H9 (cell line): Measurements from ENCODE around the gene FOXP2. TPM values are rescaled to one million over a fixed set of nuclear protein-coding genes. Genes with fewer than 3 reads are reported as not detected.

ENCODE experiments used
- DNase-seq: peaks from one replicate; pipeline ENCODE4 v3.0.0-alpha.2; 2017
- H2AFZ ChIP-seq: one replicate; pipeline ENCODE4 v1.6.1; 2013; ENCODE audit warnings: mild to moderate bottlenecking, low read length, control low read depth, moderate library complexity
- H2AK5ac ChIP-seq: 2 replicates; pipeline ENCODE4 v1.6.1; 2013; ENCODE audit warnings: low read length, control low read depth, mixed read lengths; ENCODE audit not compliant: insufficient read length
- H2BK120ac ChIP-seq: one replicate; pipeline ENCODE4 v1.6.1; 2013; ENCODE audit warnings: low read depth, mild to moderate bottlenecking, low read length, control low read depth, inconsistent platforms; ENCODE audit not compliant: poor library complexity, severe bottlenecking
- H2BK12ac ChIP-seq: 2 replicates; pipeline ENCODE4 v1.6.1; 2013; ENCODE audit warnings: low read length, control low read depth, mixed read lengths, low read depth; ENCODE audit not compliant: insufficient read length
- H2BK15ac ChIP-seq: 2 replicates; pipeline ENCODE4 v1.6.1; 2013; ENCODE audit warnings: low read depth, low read length, control low read depth
- H2BK20ac ChIP-seq: one replicate; pipeline ENCODE4 v1.6.1; 2013; ENCODE audit warnings: low read depth, mild to moderate bottlenecking, low read length, control low read depth, inconsistent platforms; ENCODE audit not compliant: poor library complexity, severe bottlenecking
- H2BK5ac ChIP-seq: 2 replicates; pipeline ENCODE4 v1.6.1; 2013; ENCODE audit warnings: low read length, control low read depth, mixed read lengths; ENCODE audit not compliant: insufficient read length
- H3K14ac ChIP-seq: 2 replicates; pipeline ENCODE4 v1.6.1; 2013; ENCODE audit warnings: low read length, control low read depth; ENCODE audit not compliant: insufficient read depth
- H3K18ac ChIP-seq: 2 replicates; pipeline ENCODE4 v1.6.1; 2013; ENCODE audit warnings: low read depth, mild to moderate bottlenecking, mixed read lengths, low read length, control low read depth; ENCODE audit not compliant: insufficient read length
- H3K23ac ChIP-seq: 2 replicates; pipeline ENCODE4 v1.6.1; 2013; ENCODE audit warnings: low read length, control low read depth, mixed read lengths, low read depth; ENCODE audit not compliant: insufficient read length
- H3K23me2 ChIP-seq: 2 replicates; pipeline ENCODE4 v1.6.1; 2013; ENCODE audit warnings: low read depth, mild to moderate bottlenecking, mixed read lengths, low read length, control low read depth; ENCODE audit not compliant: insufficient read length, poor library complexity, severe bottlenecking
- H3K27ac ChIP-seq: 2 replicates; pipeline ENCODE4 v1.5.1; 2013; ENCODE audit warnings: low read length, control low read depth, mixed read lengths, low read depth; ENCODE audit not compliant: insufficient read length
- H3K27me3 ChIP-seq: 2 replicates; pipeline ENCODE4 v1.6.1; 2013; ENCODE audit warnings: low read length, control low read depth, inconsistent platforms; ENCODE audit not compliant: insufficient read depth
- H3K4ac ChIP-seq: 2 replicates; pipeline ENCODE4 v1.6.1; 2013; ENCODE audit warnings: low read depth, mild to moderate bottlenecking, control low read depth, inconsistent platforms, low read length, moderate library complexity
- H3K4me1 ChIP-seq: 2 replicates; pipeline ENCODE4 v1.6.1; 2013; ENCODE audit warnings: low read length, control low read depth, inconsistent platforms; ENCODE audit not compliant: insufficient read depth
- H3K4me2 ChIP-seq: 2 replicates; pipeline ENCODE4 v1.6.1; 2013; ENCODE audit warnings: low read length, control low read depth, mixed read lengths; ENCODE audit not compliant: insufficient read length, insufficient read depth
- H3K56ac ChIP-seq: 2 replicates; pipeline ENCODE4 v1.6.1; 2013; ENCODE audit warnings: low read depth, mild to moderate bottlenecking, mixed read lengths, low read length, control low read depth; ENCODE audit not compliant: insufficient read length
- H3K79me1 ChIP-seq: 2 replicates; pipeline ENCODE4 v1.6.1; 2013; ENCODE audit warnings: low read depth, mild to moderate bottlenecking, moderate library complexity, low read length, control low read depth, inconsistent platforms; ENCODE audit not compliant: insufficient read depth, poor library complexity, severe bottlenecking
- H3K79me2 ChIP-seq: 2 replicates; pipeline ENCODE4 v1.6.1; 2013; ENCODE audit warnings: low read length, control low read depth, inconsistent platforms; ENCODE audit not compliant: insufficient read depth
- H3K9ac ChIP-seq: 2 replicates; pipeline ENCODE4 v1.6.1; 2013; ENCODE audit warnings: low read length, control low read depth, mixed read lengths; ENCODE audit not compliant: insufficient read length; ENCODE audit errors: extremely low read depth
- H3K9me3 ChIP-seq: one replicate; pipeline ENCODE4 v1.6.1; 2013; ENCODE audit warnings: low read depth, low read length, inconsistent platforms; ENCODE audit not compliant: control insufficient read depth
- H3T11ph ChIP-seq: one replicate; pipeline ENCODE4 v1.6.1; 2013; ENCODE audit warnings: mild to moderate bottlenecking, low read length, control low read depth, inconsistent platforms
- H4K20me1 ChIP-seq: one replicate; pipeline ENCODE4 v1.6.1; 2013; ENCODE audit not compliant: control insufficient read depth, insufficient read length, insufficient read depth
- H4K5ac ChIP-seq: 2 replicates; pipeline ENCODE4 v1.6.1; 2013; ENCODE audit warnings: low read depth, mild to moderate bottlenecking, mixed read lengths, low read length, control low read depth; ENCODE audit not compliant: insufficient read length
- H4K8ac ChIP-seq: replicated peaks from 2 replicates; pipeline ENCODE4 v1.6.1; 2013; ENCODE audit warnings: low read length, control low read depth, mixed read lengths, low read depth; ENCODE audit not compliant: insufficient read length
- H4K91ac ChIP-seq: 2 replicates; pipeline ENCODE4 v1.6.1; 2013; ENCODE audit warnings: low read depth, mild to moderate bottlenecking, moderate library complexity, mixed read lengths, low read length, control low read depth; ENCODE audit not compliant: insufficient read length
- H3K27ac Mint-ChIP-seq, 3 experiments: 2 replicates in 2 of 3; 3 replicates in 1 of 3; pipeline ENCODE4 v1.8.0; 2020 to 2021; ENCODE audit warnings: mixed read lengths in 3 of 3, mild to moderate bottlenecking in 1 of 3, moderate library complexity in 1 of 3
- H3K27me3 Mint-ChIP-seq: 2 replicates; pipeline ENCODE4 v1.8.0; 2021; ENCODE audit warnings: low read depth, mild to moderate bottlenecking, moderate library complexity, mixed read lengths
- H3K36me3 Mint-ChIP-seq, 3 experiments: 2 replicates in 2 of 3; 3 replicates in 1 of 3; pipeline ENCODE4 v1.8.0; 2020 to 2021; ENCODE audit warnings: low read depth in 3 of 3, mixed read lengths in 3 of 3; ENCODE audit not compliant: insufficient read depth in 1 of 3
- H3K4me1 Mint-ChIP-seq, 2 experiments: 2 replicates each; pipeline ENCODE4 v1.8.0; 2020; ENCODE audit warnings: mixed read lengths in 2 of 2
- H3K4me3 Mint-ChIP-seq, 2 experiments: 2 replicates in 1 of 2; 3 replicates in 1 of 2; pipeline ENCODE4 v1.8.0; 2020 to 2021; ENCODE audit warnings: mild to moderate bottlenecking in 2 of 2, mixed read lengths in 2 of 2, moderate library complexity in 1 of 2
- H3K9me3 Mint-ChIP-seq, 2 experiments: 2 replicates in 1 of 2; 3 replicates in 1 of 2; pipeline ENCODE4 v1.8.0; 2020; ENCODE audit warnings: mild to moderate bottlenecking in 2 of 2, mixed read lengths in 2 of 2, moderate library complexity in 1 of 2
- CTCF ChIP-seq: fragments of 200-600 bp; sonication (generic); conservative IDR thresholded peaks from 3 replicates; pipeline ENCODE4 v1.8.0; 2021; ENCODE audit warnings: antibody characterized with exemption, mild to moderate bottlenecking
- WGBS: extraction: QIAGEN DNeasy Blood & Tissue Kit; methylation state at CpG from one replicate; pipeline ENCODE4 v1.1.7; 2013; ENCODE audit warnings: missing lambda C conversion rate, low lambda C conversion rate, mixed read lengths; ENCODE audit not compliant: insufficient read length; ENCODE audit errors: extremely low coverage; 5-methylcytosine and 5-hydroxymethylcytosine counted together
- total RNA-seq: library from RNA; stranded (reverse); gene quantifications from 2 replicates; pipeline ENCODE4 v1.2.1, GENCODE V29; 2021

Gene FOXP2
- total RNA-seq, 1 experiment from 2014 or later: not detected

DNA sequence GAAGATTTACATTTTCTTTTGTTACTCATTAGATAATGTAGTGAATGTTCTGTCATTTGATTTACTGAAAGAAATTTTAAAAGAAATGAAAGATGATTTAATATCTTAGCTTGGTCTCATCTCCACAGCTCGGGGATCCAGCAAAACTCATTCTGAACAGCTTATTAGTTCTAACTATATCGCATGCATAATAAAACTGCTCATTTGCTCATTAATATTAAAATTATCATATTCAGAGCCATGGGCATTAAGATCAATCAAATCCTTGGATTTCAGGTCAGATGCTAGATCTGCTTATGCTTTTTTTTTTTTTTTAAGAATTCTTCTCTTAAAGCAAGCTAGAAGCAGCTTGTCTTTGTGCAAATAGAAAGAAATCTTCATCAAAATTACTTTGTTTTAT is 246.1 kb downstream of the FOXP2 start:
- Histone ChIP-seq H3K4ac (no peak overlapping the region), H3K4me1 (peaks cover 9% of the 10 kb centered on the region), H3K23ac (no peak overlapping the region), H3K56ac (no peak overlapping the region), H3K23me2 (no peaks in the 10 kb centered on the region), H3K27me3 (no peaks in the 10 kb centered on the region), H2BK15ac (no peak overlapping the region), H3K9me3 (no peaks in the 10 kb centered on the region), H2BK12ac (no peak overlapping the region), H3K14ac (no peak overlapping the region), H3K27ac (no peak overlapping the region), H2BK120ac (no peak overlapping the region), H4K20me1 (no peaks in the 10 kb centered on the region), H4K5ac (no peak overlapping the region), H4K8ac (no peak overlapping the region), H2BK20ac (no peak overlapping the region), H2AK5ac (no peak overlapping the region), H3K79me2 (no peaks in the 10 kb centered on the region), H3K79me1 (no peaks in the 10 kb centered on the region), H4K91ac (no peak overlapping the region), H2BK5ac (no peak overlapping the region), H3K18ac (no peak overlapping the region), H3T11ph (no peak overlapping the region), H3K9ac (no peak overlapping the region), H3K4me2 (no peak overlapping the region), H2AFZ (no peak overlapping the region)
- WGBS: no CpG with 5 or more reads among the region's 2 CpGs
- no peak overlapping the region for H3K4me3 Mint-ChIP-seq
- no peaks in the 10 kb centered on the region for H3K36me3 Mint-ChIP-seq
- no peak for TF ChIP-seq CTCF
- no peaks in the 10 kb centered on the region for H3K9me3 Mint-ChIP-seq
- DNase-seq: no peak
- no peak overlapping the region for H3K27ac Mint-ChIP-seq
- peaks cover 32 to 42% of the 10 kb centered on the region in 2 experiments for H3K4me1 Mint-ChIP-seq
- H3K27me3 Mint-ChIP-seq: no peaks in the 10 kb centered on the region
